Erythroblast (primary cell): ENCODE measurements around the gene EEFSEC.

ENCODE experiments used
- GATA1 ChIP-seq: IDR thresholded peaks from 2 replicates; pipeline ENCODE4 v1.6.1; 2011; ENCODE audit warnings: low read depth, mild to moderate bottlenecking, control low read depth, low read length, moderate library complexity
- POLR2A ChIP-seq: IDR thresholded peaks from 2 replicates; pipeline ENCODE4 v1.6.1; 2011; ENCODE audit warnings: mild to moderate bottlenecking, low read length

DNA sequence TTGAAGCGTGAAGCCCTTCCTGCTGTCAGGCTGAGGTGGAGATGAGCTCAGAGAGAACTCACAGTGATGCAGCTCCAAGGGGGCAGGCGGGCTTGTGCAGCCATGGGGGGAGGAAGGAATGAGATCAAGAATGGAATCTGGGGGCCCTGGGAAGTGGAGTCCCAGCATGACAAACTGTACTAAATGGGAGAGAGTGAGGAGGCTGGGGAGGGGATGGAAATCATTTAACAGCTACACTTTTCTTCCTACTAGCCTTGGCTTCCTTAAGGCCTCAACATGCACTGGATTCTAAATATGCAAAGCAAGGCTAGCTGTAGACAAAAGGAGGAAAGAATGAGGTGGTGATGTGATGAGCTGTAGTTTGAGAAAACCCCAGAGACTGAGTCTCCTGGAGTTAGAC is 133.9 kb downstream of the EEFSEC start:
- TF ChIP-seq POLR2A (no peak), GATA1 (no peak)
